ENCODE results near the gene NKAIN1.
"Not testable (repeated sequence)": the region's sequence is repeated elsewhere in the genome, so short reads cannot be mapped to it uniquely, and the experiment has no call there.

The NKAIN1 gene

GRCh38 chr1:31148409-31148808 lies 91.3 kb downstream of the NKAIN1 start:
- no peak for DNase-seq

GRCh38 chr1:31145648-31146047 lies 94.0 kb downstream of the NKAIN1 start:
- DNase-seq, result no peak

GRCh38 chr1:31144442-31144841 lies 95.2 kb downstream of the NKAIN1 start:
- no peak for DNase-seq

GRCh38 chr1:31143455-31143854 lies 96.2 kb downstream of the NKAIN1 start:
- no peak for DNase-seq

GRCh38 chr1:31142406-31142805 lies 97.3 kb downstream of the NKAIN1 start:
- no peak for DNase-seq

GRCh38 chr1:31140299-31140698 lies 99.4 kb downstream of the NKAIN1 start:
- no peak for DNase-seq

- DNase-seq, result not testable (repeated sequence)
Observed at GRCh38 chr1:31138797-31139521, 100.7 kb downstream of the NKAIN1 start.

GRCh38 chr1:31137873-31138272 lies 101.8 kb downstream of the NKAIN1 start:
- not testable (repeated sequence) for DNase-seq

- DNase-seq, result no peak
Observed at GRCh38 chr1:31135973-31136600, 103.6 kb downstream of the NKAIN1 start.

GRCh38 chr1:31133368-31133767 lies 106.3 kb downstream of the NKAIN1 start:
- no peak for DNase-seq

All from activated CD4-positive, alpha-beta T cell treated with anti-CD3 and anti-CD28 coated beads, Interleukin-2, amount 50 U/mL, for 48 hours (primary cell).